ENCODE data around the gene ANKRD55.
"Not testable (repeated sequence)": the region's sequence is repeated elsewhere in the genome, so short reads cannot be mapped to it uniquely, and the experiment has no call there.

The ANKRD55 gene

GRCh38 chr5:56253924-56254323 lies 20.8 kb upstream of the ANKRD55 start:
- H3K4me3 ChIP-seq (ENCODE audit: low read depth, low read length) = no peak overlapping the region

- H3K4me3 ChIP-seq (ENCODE audit: low read depth, low read length) = no peak overlapping the region
These were observed 20.0 kb upstream of the ANKRD55 start for GRCh38 chr5:56253126-56253525.

DNA sequence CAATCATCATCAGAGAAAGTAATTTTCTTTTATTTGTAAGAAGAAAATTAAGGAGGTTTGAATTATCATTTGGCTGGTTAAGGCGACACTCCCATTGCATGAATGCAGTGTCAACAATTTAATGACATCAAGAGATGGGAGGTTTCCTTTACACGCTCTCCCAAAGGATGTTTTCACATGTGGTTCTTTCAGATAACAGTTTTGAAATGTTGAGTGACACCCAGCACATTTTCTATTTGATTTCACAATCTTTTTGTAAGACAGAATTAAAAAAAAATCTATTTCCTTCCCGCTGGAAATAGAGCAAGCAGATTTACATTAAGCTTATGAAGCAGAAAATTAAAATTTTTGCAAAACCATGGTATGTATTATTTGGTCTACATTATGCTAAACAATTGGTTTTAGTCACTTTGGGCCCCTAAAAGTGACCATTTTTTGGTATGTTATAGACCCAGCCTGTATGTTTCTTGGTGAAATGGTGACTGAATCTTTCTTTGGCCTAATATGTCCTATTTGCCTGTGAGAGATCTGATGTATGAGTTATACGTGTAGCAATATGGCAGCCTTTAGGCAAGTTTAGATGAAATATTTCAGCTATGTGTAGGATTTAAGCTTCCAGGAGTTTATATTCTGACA lies 18.9 kb upstream of the ANKRD55 start:
- no peak overlapping the region for H3K4me3 ChIP-seq (ENCODE audit: low read depth, low read length)

DNA sequence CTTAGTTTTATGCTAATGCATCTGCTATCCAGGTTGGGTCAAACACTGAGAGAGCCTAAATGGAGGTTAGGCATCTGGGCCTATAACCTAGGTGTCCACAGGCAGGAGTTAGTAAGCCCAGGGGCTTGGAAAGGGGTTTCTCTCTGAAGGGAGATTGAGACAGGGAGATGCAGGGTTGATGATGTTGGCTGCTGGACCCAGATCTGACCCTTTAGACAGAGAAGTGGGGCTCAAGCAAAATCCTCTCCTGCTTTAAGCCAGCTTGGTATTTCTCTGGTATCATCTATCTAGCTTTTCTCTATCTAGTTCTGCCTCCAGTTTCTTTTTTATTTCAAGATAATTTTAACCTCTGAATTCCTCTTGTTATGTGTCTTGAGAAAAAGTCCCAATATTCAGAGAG lies 18.3 kb upstream of the ANKRD55 start:
- no peak overlapping the region for H3K4me3 ChIP-seq (ENCODE audit: low read depth, low read length)

GRCh38 chr5:56250011-56250410 lies 16.9 kb upstream of the ANKRD55 start:
- no peak overlapping the region for H3K4me3 ChIP-seq (ENCODE audit: low read depth, low read length)

DNA sequence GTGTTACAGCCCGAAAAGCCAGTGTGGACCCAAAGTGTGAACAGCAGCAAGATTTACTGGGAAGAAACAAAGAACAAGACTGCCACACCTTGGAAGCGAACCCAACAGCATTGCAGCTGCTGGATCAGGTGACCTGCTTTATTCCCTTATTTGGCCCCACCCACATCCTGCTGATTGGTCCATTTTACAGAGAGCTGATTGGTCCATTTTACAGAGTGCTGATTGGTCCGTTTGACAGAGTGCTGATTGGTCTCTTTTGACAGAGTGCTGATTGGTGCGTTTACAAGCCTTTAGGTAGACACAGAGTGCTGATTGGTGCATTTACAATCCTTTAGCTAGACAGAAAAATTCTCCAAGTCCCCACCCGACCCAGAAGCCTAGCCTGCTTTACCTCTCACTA lies 16.0 kb upstream of the ANKRD55 start:
- H3K4me3 ChIP-seq (ENCODE audit: low read depth, low read length) = not testable (repeated sequence)

GRCh38 chr5:56247592-56247991 lies 14.5 kb upstream of the ANKRD55 start:
- H3K4me3 ChIP-seq (ENCODE audit: low read depth, low read length) = no peak overlapping the region

DNA sequence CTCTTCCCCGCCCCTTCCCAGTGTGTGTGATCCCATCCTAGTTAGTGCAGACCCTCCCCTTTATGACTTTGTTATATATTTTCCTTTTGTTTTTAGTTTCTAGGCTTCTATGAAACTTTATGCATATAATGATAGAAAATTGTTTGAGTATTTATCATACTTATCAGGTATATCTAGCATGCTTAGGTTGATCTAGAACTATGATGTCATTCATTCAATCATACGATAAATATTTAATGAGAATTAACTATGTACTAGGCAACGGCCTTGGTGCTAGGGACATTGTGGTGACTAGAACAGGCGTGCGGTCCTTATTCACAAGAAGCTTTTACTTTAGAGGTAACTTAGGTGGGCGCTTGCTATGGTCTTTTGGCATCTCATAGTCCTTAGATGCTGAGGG lies 13.6 kb upstream of the ANKRD55 start:
- H3K4me3 ChIP-seq (ENCODE audit: low read depth, low read length) = no peak overlapping the region

- H3K4me3 ChIP-seq (ENCODE audit: low read depth, low read length) = no peak overlapping the region
These were observed 12.4 kb upstream of the ANKRD55 start for GRCh38 chr5:56245481-56245880.

- no peak overlapping the region for H3K4me3 ChIP-seq (ENCODE audit: low read depth, low read length)
These were observed 11.5 kb upstream of the ANKRD55 start for GRCh38 chr5:56244627-56245026.

GRCh38 chr5:56242271-56242670 lies 9.1 kb upstream of the ANKRD55 start:
- H3K4me3 ChIP-seq (ENCODE audit: low read depth, low read length) = not testable (repeated sequence)

DNA sequence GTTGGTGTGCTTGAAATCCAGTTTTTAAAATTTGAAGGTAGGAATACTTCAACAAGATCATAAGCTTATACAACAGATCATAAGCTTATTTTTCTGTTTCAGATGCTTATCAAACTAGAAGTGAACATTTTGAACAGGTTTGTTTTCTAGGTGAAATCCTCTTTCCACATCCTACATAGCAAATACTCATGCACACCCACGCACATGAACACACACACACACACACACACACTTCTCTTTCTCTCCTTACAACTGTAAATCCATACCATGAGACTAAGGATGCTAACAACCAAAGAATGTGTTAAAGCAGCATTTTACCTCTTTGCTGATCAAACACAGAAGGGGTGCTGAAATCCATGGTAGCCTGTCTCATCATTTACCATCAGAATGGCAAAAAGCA lies 592 bp downstream of the ANKRD55 start:
- H3K4me3 ChIP-seq (ENCODE audit: low read depth, low read length) = no peak overlapping the region

DNA sequence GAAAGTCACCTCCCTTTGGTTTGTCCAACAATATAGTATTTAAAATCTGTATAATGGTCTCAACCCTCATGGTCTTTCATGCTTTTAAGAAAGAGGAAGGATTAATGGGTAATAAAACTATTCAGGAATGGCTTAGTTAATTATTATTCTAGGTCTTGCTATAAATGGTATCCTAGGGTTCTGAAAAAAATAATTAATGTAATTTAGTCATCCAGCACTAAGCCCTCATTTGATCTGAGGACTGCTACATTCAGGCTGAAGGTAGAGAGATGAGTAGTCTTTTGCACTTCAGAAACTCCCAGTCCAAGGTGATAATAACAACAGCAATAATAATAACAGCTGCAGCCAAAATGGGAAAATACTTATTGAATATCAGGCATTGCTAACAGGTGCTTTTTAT lies 2.6 kb downstream of the ANKRD55 start:
- no peak overlapping the region for H3K4me3 ChIP-seq (ENCODE audit: low read depth, low read length)

- H3K4me3 ChIP-seq (ENCODE audit: low read depth, low read length) = no peak overlapping the region
These were observed 4.0 kb downstream of the ANKRD55 start for GRCh38 chr5:56229111-56229510.

- no peak overlapping the region for H3K4me3 ChIP-seq (ENCODE audit: low read depth, low read length)
These were observed 4.5 kb downstream of the ANKRD55 start for GRCh38 chr5:56228631-56229030.

DNA sequence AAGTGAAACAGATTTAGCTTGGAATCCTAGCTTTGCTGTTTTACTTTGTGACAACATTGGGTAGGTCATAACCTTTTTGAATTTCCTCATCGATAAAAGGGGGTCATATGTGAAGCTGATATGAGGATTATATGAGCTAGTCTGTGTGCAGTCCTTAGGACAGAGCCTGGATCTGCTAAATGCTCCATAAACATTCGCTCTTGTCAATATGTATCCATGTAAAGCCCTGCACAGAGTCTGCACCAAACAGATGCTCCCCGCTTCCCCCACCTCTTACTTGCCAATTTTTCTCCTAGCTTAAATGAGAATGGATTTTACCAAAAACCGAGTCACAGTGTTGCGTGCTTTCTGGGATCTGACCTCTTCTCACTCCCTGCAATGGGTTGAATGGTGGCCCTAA lies 5.4 kb downstream of the ANKRD55 start:
- H3K4me3 ChIP-seq (ENCODE audit: low read depth, low read length) = no peak overlapping the region

GRCh38 chr5:56223298-56223697 lies 9.8 kb downstream of the ANKRD55 start:
- H3K4me3 ChIP-seq (ENCODE audit: low read depth, low read length) = not testable (repeated sequence)

GRCh38 chr5:56221601-56222000 lies 11.5 kb downstream of the ANKRD55 start:
- not testable (repeated sequence) for H3K4me3 ChIP-seq (ENCODE audit: low read depth, low read length)

GRCh38 chr5:56215019-56215830 lies 17.9 kb downstream of the ANKRD55 start:
- H3K4me3 ChIP-seq (ENCODE audit: low read depth, low read length) = no peak overlapping the region

GRCh38 chr5:56213886-56214535 lies 19.1 kb downstream of the ANKRD55 start:
- not testable (repeated sequence) for H3K4me3 ChIP-seq (ENCODE audit: low read depth, low read length)

DNA sequence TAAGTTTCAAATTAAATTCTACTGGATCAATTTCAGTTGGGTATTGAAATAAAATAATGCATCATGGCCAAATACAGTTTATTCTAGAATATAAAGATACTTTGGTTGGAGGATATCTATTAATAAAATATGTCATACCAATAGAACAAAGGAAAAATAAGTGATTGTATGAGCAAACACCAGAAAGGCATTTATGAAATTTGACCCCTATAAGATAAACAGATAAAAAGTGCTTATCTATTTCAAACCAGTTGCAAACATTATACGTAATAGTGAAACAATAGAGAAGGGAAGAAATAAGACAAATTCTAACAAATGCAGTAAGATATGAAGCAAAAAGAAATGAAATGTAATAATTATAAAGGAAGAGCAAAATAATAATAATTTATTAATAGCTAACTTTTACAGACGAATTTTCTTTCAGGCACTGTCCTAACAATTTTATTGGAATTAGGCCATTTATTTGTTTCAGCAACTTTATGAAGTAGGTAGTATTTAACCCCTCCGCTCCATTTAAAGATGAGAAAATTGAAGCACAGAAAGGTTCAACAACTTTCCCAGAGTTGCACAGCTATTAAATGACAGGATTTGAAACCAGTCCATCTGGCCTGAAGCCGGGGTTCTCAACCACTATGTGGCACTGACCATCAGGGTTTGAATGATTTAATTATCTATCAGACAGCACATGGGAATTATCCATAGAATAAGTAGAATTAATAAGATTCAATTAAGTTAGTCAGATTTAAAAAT lies 20.8 kb downstream of the ANKRD55 start:
- no peak overlapping the region for H3K4me3 ChIP-seq (ENCODE audit: low read depth, low read length)
